Measurements from ENCODE around the gene CDC42BPG. TPM values are rescaled to one million over a fixed set of nuclear protein-coding genes. Genes with fewer than 3 reads are reported as not detected.

The CDC42BPG gene
- polyA plus RNA-seq, 1 donor from 2014 or later: 0.15 TPM

DNA sequence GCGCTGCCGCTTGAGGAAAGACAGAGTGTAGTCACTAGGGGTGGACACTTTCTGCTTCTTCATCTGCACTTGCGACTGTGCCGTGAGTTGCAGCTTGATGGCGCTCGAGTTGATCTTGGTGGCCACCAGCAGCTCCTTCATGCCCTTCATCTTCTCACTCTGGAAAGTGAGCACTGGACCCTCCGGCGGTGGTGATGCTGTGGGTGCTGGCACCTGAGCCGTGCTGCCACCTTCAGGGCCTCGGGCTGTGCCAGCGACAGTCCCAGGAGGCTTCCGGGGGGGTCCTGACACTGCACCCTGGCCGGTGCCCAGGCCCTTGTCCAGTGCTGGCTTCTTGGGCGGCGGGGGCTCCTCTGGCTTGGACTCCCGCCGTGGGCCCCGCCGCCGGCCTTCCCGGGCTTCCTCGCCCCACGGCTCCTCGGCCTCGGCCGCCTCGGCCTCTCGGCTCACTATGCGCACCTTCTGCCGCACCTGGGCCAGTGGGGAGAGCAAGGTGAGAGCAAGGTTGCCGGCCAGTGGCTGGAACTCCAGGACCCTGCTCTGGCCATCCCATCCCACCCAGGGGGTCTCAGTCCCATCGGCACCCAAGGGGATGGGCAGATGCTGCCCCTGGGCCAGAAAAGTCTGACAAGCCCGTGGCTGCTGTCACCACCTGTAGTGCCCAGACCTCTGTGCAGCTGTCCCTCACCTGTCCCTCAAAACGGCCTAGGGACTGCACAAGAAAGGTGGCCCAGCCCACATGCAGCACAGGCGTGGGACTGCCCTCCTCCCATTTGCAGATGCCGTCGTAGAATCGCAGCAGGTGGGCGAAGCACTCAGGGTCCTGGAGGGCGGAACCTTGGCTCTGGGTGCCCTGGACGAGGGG is 39.9 kb downstream of the CDC42BPG start:
- peaks cover 14 to 28% (median 18%) of the 10 kb centered on the region in 3 donors for H3K4me1 Mint-ChIP-seq
- H3K9me3 Mint-ChIP-seq: no peaks in the 10 kb centered on the region
- peak overlapping the region in 3 of 4 donors; percentile 88 to 95 (median 92) for H3K4me3 Mint-ChIP-seq
- H3K36me3 Mint-ChIP-seq: peaks cover 5% of the 10 kb centered on the region
- H3K27ac Mint-ChIP-seq: peak overlapping the region in 2 of 3 donors; percentile 94 to 96
- H3K27me3 Mint-ChIP-seq: no peaks in the 10 kb centered on the region

DNA sequence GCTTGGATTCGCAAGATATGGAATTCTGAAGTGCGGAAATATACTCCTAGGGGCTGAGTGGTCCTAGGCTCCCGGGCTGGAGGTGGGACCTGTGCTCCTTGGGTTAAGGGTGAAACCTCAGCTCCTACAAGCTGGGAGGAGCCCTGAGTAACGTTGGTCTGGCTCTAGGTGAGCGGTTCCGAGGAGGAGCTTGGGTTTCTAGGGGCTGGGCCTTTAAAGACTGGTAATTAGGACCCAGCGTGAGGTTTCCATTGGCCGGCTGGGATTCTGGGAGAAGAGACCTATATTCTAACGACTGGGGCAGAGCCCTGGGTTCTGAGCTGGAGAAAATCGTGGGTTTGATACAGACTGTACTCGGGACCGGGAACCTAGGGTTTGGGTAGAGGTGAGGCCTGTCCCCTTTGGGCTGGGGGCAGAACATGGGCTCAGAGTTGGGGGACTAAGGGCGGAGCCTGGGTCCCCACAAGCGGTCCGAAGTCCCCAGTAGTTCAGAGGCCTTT is 40.6 kb downstream of the CDC42BPG start:
- Mint-ChIP-seq H3K27ac (peak overlapping the region; percentile 94 to 96 (median 95)), H3K9me3 (no peaks in the 10 kb centered on the region), H3K4me3 (peak overlapping the region; percentile 88 to 95 (median 93)), H3K4me1 (peaks cover 13 to 26% (median 20%) of the 10 kb centered on the region in 3 donors), H3K27me3 (no peaks in the 10 kb centered on the region), H3K36me3 (peaks cover 7% of the 10 kb centered on the region)

DNA sequence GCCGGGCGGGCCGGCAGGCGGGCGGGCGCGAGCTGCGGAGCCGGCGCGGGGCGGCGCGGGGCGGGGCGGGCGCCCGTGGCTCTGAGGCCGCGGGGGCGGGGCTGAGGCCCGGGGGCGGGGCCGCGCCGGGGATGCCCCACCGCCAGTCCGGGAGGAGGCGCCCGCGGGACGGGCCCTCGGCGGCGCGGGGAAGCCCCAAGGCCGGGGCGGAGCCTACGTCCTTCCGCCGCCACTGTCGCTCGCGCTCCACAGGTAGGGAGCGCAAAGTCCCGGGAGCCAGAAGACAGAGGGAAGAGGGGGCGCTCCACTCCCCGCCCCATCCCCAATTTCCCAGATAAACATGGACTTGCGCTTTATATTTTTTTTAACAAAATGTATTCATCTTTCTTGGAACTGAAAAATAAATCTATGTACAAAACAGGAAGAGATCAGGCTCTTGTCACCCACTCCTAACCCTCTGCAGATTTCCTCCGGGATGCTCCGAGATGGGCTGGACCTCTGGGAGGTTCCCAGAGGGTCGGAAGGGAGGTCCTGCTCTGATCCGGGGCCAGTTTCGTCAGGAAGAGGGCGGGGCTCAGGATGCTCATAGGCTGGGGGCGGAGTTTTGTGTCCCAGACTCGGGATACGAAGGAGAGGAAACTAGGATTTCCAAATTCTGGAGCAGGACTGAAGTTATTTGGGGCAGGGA is 41.2 kb downstream of the CDC42BPG start, which contains the start of gene MAP4K2:
Gene MAP4K2 (minus strand): TSS at position 57 of the 688 bp plus-strand sequence. CDS start 65 bp downstream, outside the sequence.
- Mint-ChIP-seq H3K9me3 (no peaks in the 10 kb centered on the region), H3K4me3 (peak within 1 kb of the TSS; percentile 88 to 95 (median 94)), H3K4me1 (peaks cover 13 to 28% (median 22%) of the 10 kb centered on the region in 3 donors), H3K27ac (peak within 1 kb of the TSS; percentile 94 to 96 (median 95)), H3K36me3 (peaks cover 7% of the 10 kb centered on the region), H3K27me3 (no peaks in the 10 kb centered on the region)

DNA sequence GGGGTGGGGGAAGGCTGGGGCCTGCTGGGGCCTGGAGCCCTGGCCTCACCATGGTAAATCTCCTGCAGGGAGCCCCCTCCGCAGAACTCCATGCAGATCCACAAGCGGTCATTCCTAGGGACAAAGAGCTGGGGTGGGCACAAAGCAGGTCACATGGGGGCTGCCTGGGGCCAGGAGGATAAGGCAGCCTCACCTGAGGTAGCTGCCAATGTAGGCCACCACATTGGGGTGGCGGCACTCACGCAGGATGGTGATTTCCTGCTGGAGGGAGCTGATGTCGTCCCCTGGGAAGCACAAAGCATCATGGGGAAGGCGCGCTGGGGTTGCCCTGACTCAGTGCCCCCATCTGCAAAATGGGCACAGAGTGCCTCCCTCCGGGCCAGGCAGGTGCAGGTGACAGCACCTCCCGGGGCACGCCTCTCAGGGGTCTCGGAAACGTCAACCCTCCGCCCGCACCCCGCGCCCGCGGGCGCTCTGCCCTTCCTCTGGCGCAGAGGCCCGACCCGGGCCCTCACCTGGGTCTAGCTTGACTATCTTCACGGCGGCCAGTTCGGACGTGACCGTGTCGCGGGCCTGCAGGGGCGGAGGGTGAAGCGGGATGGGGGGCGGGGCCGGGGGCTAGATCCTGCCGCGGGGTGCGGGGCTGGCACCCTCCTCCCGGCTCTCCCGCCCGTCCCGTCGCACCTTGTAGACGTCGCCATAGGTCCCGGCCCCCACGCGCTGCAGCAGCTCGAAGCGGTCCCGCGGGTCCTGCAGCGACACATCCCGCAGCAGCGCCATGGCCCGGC is 41.9 kb downstream of the CDC42BPG start:
- Mint-ChIP-seq H3K4me1 (peaks cover 13 to 26% (median 20%) of the 10 kb centered on the region in 3 donors), H3K36me3 (peaks cover 7% of the 10 kb centered on the region), H3K9me3 (no peaks in the 10 kb centered on the region), H3K27ac (peak overlapping the region; percentile 88 to 95 (median 89)), H3K4me3 (peak overlapping the region; percentile 83 to 94 (median 92)), H3K27me3 (no peaks in the 10 kb centered on the region)

DNA sequence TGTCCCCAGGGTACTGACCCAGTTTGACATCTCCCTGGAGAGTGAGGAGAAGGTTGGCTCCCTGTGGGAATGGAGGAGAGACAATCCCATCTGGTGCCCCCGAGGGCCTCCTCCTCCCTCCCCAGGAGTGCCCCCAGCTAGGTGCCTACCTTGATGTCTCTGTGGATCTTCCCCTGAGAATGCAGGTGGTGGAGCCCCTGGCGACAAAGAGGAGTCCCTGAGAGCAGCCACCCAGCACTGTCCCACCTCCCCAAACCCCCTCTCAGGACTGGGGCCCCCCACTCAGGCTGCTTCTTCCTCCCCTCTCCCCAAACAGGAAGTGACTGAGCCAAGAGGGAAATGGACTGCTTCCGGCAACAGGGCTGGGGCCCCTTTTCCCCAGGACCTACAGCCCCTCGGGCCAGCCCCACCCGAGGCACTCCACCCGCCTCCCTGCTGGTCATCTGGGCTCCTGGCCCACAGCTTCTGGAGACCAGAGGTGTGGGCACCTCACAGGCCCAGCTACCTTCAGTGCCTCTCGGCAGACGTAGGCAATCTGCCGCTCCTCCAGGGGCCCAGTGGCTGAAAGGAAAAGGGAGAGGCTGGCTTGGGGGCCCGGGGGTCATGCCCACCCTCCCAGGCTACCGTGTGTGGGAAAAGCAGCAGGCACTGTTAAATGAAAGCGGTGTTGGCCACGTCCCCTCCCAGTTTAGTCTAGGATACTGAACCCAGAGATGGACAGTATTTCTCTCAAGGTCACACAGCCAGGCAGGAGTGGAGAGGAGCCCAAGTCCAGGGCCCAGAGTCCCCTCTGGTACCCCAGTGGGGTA is 42.7 kb downstream of the CDC42BPG start:
- Mint-ChIP-seq H3K4me1 (peaks cover 13 to 26% (median 18%) of the 10 kb centered on the region in 3 donors), H3K27ac (peak overlapping the region; percentile 84 to 95 (median 88)), H3K9me3 (no peaks in the 10 kb centered on the region), H3K36me3 (peaks cover 5% of the 10 kb centered on the region), H3K27me3 (no peaks in the 10 kb centered on the region), H3K4me3 (peak overlapping the region; percentile 83 to 94 (median 92))

DNA sequence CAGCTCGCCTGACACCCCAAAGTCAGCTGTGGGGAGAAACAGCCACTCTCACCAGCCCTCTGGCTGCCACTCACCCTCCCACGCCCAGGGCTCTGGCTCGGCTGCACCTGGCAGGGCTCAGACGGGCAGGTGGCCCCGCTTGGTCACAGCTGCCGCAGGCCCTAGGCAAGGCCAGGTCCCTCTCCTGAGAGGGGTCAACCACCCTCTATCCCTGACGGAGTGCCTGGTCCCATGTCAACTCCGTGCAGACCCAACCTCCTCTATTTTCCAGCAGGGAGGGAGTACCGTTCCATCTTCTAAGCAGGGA is 43.3 kb downstream of the CDC42BPG start:
- Mint-ChIP-seq H3K9me3 (no peaks in the 10 kb centered on the region), H3K4me3 (peak overlapping the region; percentile 83 to 94 (median 92)), H3K36me3 (peaks cover 5% of the 10 kb centered on the region), H3K4me1 (peaks cover 13 to 26% (median 18%) of the 10 kb centered on the region in 3 donors), H3K27me3 (no peaks in the 10 kb centered on the region), H3K27ac (peak overlapping the region; percentile 84 to 95 (median 88))

DNA sequence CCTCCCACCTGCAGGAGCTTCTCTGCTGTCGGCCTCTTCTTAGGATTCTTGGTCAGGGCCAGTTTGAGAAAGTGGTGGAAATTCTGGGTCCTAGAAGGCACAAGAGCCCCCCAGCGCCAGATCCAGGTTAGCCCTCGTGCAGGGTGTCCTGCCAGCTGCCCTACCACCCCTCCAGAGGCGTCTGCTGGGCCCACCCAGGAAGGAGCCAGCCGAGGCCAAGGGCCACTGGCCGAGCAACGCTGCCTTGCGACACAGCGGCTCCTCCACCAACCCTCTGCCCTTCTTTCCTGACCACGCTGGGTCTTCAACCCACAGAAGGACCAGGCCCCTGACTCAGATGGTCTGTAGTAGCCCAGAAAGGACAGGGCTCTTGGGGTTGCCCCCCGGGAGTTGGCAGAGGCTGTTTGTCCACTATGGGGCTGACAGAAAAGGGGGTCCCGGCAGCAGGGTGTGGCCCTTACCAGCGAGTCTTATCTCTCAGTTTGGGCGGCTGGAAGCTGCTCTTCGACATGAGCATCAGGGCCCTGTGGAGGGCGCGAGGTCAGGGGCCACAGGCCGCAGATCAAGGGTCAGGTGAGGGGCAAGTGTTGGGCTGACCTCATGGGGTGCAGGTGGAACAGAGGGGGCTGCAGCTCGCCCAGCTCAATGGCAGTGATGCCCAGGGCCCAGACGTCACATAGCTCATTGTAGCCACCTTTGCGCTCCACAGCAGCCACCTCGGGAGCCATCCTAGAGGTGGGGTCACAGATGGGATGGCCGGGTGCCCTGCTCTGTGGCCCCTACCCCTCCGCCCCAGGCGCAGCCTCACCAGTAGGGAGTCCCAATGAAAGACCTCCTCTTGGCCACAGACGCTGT is 43.9 kb downstream of the CDC42BPG start:
- peak overlapping the region; percentile 88 to 95 (median 95) for H3K27ac Mint-ChIP-seq
- peak overlapping the region; percentile 83 to 94 (median 92) for H3K4me3 Mint-ChIP-seq
- H3K4me1 Mint-ChIP-seq: peaks cover 13 to 28% (median 18%) of the 10 kb centered on the region in 3 donors
- H3K9me3 Mint-ChIP-seq: no peaks in the 10 kb centered on the region
- no peaks in the 10 kb centered on the region for H3K27me3 Mint-ChIP-seq
- H3K36me3 Mint-ChIP-seq: peaks cover 5% of the 10 kb centered on the region

DNA sequence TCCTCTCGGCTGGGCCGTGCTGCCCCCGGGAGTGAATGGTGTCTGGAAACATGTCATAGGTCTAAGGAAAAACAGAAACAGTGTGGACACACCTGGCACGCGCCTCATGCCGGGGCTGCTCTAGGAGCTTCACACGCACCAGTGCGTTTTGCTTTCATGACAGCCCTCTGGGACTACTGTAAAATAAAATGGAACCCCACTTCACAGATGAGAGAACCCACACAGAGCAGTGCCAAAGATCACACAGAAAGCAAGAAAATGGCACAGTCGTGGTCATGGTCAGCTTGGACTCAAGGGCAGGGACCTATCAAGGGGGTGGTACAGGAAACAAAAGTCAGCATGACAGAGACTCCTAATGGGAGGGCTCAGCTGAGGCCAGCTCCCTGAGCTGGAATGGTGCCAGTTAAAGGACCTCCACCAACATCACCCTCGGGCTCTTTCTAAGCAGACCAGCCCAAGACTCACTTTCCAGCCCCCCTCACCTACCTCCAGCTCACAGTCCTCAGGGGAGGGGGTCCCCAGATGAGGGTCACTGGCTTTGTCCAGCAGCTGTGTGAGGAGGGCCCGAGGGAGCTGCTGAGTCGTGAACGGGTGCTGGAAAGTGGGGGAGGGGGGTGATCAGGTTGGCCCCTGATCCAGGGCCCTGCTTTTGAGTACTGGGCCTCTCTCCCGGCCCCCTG is 44.7 kb downstream of the CDC42BPG start:
- peaks cover 5% of the 10 kb centered on the region for H3K36me3 Mint-ChIP-seq
- H3K27ac Mint-ChIP-seq: peak overlapping the region; percentile 88 to 95 (median 95)
- peaks cover 13 to 30% (median 18%) of the 10 kb centered on the region in 3 donors for H3K4me1 Mint-ChIP-seq
- peak overlapping the region; percentile 74 to 91 (median 79) for H3K4me3 Mint-ChIP-seq
- no peaks in the 10 kb centered on the region for H3K27me3 Mint-ChIP-seq
- no peaks in the 10 kb centered on the region for H3K9me3 Mint-ChIP-seq

DNA sequence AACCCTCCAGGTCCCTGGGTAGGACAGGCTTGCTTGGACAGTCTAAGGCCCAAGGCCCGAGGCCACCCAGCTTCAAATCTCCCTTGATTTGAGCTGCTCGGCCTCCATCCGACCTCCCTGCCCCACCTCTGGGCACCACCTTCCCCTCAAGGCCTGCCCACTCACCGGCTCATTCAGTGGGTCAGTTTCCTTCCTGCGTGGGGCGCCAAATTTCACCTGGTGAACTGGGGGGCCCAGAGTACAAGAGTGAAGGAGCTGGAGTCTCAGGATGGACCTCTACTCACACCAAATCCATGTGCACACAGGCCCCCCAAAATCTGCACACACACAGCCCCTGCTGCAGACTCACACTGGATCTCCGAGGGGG is 45.2 kb downstream of the CDC42BPG start:
- no peaks in the 10 kb centered on the region for H3K27me3 Mint-ChIP-seq
- peak overlapping the region; percentile 74 to 91 (median 79) for H3K4me3 Mint-ChIP-seq
- H3K27ac Mint-ChIP-seq: peak overlapping the region; percentile 88 to 95 (median 95)
- H3K36me3 Mint-ChIP-seq: peaks cover 7% of the 10 kb centered on the region
- H3K9me3 Mint-ChIP-seq: no peaks in the 10 kb centered on the region
- H3K4me1 Mint-ChIP-seq: peaks cover 13 to 33% (median 21%) of the 10 kb centered on the region in 3 donors

DNA sequence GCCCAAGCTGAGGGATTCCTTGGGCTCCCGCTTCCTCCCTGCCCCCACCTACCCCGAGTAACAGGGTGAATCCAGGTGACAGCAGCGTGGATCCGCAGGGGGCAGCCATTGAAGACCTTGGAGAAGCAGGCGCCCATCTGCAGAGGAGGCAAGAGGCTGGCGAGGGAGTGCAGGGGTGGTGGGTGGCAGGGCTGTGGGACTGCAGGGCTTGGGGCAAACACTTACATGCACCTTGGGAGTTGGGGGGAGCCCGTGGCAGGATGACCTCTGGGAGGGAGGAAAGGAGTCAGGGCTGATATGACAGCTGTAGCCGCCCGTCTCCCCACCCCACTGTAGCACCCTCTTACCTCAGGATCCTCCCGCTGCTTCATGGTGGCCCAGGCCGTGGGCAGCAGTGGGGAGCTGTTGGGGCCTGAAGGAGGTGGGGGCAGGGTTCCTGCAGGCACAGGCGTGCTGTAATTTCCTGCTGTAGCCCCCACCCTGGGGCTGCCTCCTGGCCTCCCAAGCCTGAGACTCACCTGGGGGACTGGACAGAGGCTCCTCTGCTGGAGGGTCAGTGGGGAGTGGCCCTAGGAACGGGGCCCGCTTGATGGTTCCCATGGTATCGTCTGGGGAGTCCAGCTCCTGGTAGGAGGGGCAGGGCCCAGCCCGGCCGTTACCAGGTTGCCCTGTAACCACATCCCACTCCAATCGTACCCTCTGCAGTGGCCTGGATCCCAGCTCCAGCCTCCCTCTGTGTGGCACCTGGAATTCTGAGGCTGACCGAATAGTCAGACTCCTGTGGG is 47.5 kb downstream of the CDC42BPG start:
- no peaks in the 10 kb centered on the region for H3K9me3 Mint-ChIP-seq
- no peaks in the 10 kb centered on the region for H3K27me3 Mint-ChIP-seq
- peaks cover 6 to 31% (median 22%) of the 10 kb centered on the region in 3 donors for H3K4me1 Mint-ChIP-seq
- H3K36me3 Mint-ChIP-seq: peaks cover 7% of the 10 kb centered on the region
- no peak overlapping the region for H3K4me3 Mint-ChIP-seq
- no peak overlapping the region for H3K27ac Mint-ChIP-seq

DNA sequence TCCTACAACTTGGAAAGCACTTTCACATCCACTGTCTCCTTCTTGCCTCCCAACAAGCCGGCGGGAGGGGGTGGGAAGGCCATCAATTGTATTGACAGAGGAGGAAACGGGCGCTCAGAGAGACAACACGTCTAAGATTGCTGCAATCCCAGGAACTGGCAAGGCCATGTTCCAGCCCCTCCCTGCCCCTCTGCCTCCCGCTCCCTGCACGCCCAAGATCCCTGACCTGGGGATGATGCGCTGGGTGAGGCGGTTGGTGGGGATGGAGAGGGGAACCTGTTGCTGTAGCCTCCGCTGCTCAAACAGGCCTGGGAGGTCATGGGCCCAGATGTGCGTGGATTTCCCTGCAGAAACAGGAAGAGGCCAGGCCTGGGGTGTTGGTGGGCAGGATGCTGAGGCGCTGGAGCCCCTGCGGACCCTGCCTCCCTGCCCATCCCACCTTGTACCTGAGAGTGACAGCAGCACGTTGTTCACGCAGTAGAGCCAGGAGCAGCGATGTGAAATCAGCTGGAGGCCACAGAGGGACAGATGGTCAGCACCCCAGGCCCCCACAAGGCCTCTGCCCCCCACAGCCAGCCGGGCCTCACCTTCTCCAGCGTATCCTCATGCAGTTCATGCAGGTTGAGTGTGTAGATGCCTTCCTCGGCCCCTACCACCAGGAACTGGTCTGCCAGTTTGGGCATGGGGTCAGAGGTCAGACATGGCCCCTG is 48.3 kb downstream of the CDC42BPG start:
- H3K36me3 Mint-ChIP-seq: peaks cover 7% of the 10 kb centered on the region
- no peak overlapping the region for H3K4me3 Mint-ChIP-seq
- H3K9me3 Mint-ChIP-seq: no peaks in the 10 kb centered on the region
- H3K27me3 Mint-ChIP-seq: no peaks in the 10 kb centered on the region
- peaks cover 6 to 30% (median 22%) of the 10 kb centered on the region in 3 donors for H3K4me1 Mint-ChIP-seq
- H3K27ac Mint-ChIP-seq: peak overlapping the region in 1 of 3 donors; percentile 45

All from IgD-negative memory B cell (primary cell).